Measurements from ENCODE around the gene CAPN1. TPM values are rescaled to one million over a fixed set of nuclear protein-coding genes. Genes with fewer than 3 reads are reported as not detected.

The CAPN1 gene
- total RNA-seq, 1 donor from 2014 or later: 74.6 TPM

- Histone ChIP-seq H3K36me3 (peaks cover 76% of the 10 kb centered on the region), H3K27me3 (ENCODE audit: low read depth) (no peaks in the 10 kb centered on the region), H3K4me1 (peaks cover 6% of the 10 kb centered on the region), H3K4me3 (no peak overlapping the region), H3K27ac (replicated peaks) (no peak overlapping the region), H3K9me3 (replicated peaks) (no peaks in the 10 kb centered on the region)
- no peak for TF ChIP-seq CTCF (IDR thresholded peaks at IDR 0.05; ENCODE audit: borderline replicate concordance)
- intact Hi-C loops (cut with micrococcal nuclease): no loop called here
- no peak for DNase-seq
These were observed 27.3 kb downstream of the CAPN1 start for GRCh38 chr11:65208785-65209710.

GRCh38 chr11:65209711-65210360, 28.1 kb downstream of the CAPN1 start:
- no peaks in the 10 kb centered on the region for H3K9me3 ChIP-seq (replicated peaks)
- no peak for DNase-seq
- no peaks in the 10 kb centered on the region for H3K27me3 ChIP-seq (ENCODE audit: low read depth)
- H3K27ac ChIP-seq (replicated peaks): no peak overlapping the region
- peaks cover 6% of the 10 kb centered on the region for H3K4me1 ChIP-seq
- intact Hi-C loops (cut with micrococcal nuclease): no loop called here
- no peak for TF ChIP-seq CTCF (IDR thresholded peaks at IDR 0.05; ENCODE audit: borderline replicate concordance)
- H3K4me3 ChIP-seq: no peak overlapping the region
- peaks cover 68% of the 10 kb centered on the region for H3K36me3 ChIP-seq

- DNase-seq: no peak
- Histone ChIP-seq H3K27ac (replicated peaks) (no peak overlapping the region), H3K4me1 (peaks cover 6% of the 10 kb centered on the region), H3K4me3 (no peak overlapping the region), H3K9me3 (replicated peaks) (no peaks in the 10 kb centered on the region), H3K36me3 (peaks cover 63% of the 10 kb centered on the region), H3K27me3 (ENCODE audit: low read depth) (no peaks in the 10 kb centered on the region)
- TF ChIP-seq CTCF (IDR thresholded peaks at IDR 0.05; ENCODE audit: borderline replicate concordance): no peak
- intact Hi-C loops (cut with micrococcal nuclease): no loop called here
These were observed 28.6 kb downstream of the CAPN1 start for GRCh38 chr11:65210361-65210731.

GRCh38 chr11:65210748-65211147, 29.0 kb downstream of the CAPN1 start:
- no peak for TF ChIP-seq CTCF (IDR thresholded peaks at IDR 0.05; ENCODE audit: borderline replicate concordance)
- Histone ChIP-seq H3K27me3 (ENCODE audit: low read depth) (no peaks in the 10 kb centered on the region), H3K9me3 (replicated peaks) (no peaks in the 10 kb centered on the region), H3K27ac (replicated peaks) (no peak overlapping the region), H3K4me3 (no peak overlapping the region), H3K4me1 (peaks cover 6% of the 10 kb centered on the region), H3K36me3 (peaks cover 59% of the 10 kb centered on the region)
- intact Hi-C loops (cut with micrococcal nuclease): no loop called here
- DNase-seq: no peak

- H3K9me3 ChIP-seq (replicated peaks): no peaks in the 10 kb centered on the region
- intact Hi-C loops (cut with micrococcal nuclease): no loop called here
- no peaks in the 10 kb centered on the region for H3K27me3 ChIP-seq (ENCODE audit: low read depth)
- TF ChIP-seq CTCF (IDR thresholded peaks at IDR 0.05; ENCODE audit: borderline replicate concordance): no peak
- no peak for DNase-seq
- H3K27ac ChIP-seq (replicated peaks): no peak overlapping the region
- peaks cover 52% of the 10 kb centered on the region for H3K36me3 ChIP-seq
- H3K4me1 ChIP-seq: peaks cover 6% of the 10 kb centered on the region
- H3K4me3 ChIP-seq: no peak overlapping the region
These were observed 29.8 kb downstream of the CAPN1 start for GRCh38 chr11:65211293-65212105.

Measured in left ventricle myocardium inferior (tissue), 1 donor.